Endothelial cell of umbilical vein (primary cell): ENCODE data around the gene SLC9A9.

Experiments
- CTCF ChIP-seq, 2 donors: IDR thresholded peaks; 1 replicate in 1 of 2; 2 replicates in 1 of 2; pipeline ENCODE4 v1.5.1; 2011; ENCODE audit warnings: low read length in 2 of 2, mild to moderate bottlenecking in 2 of 2, moderate library complexity in 2 of 2, control low read depth in 1 of 2, inconsistent platforms in 1 of 2, low read depth in 1 of 2; ENCODE audit not compliant: insufficient read depth in 1 of 2; ENCODE audit errors: extremely low read depth in 1 of 2
- POLR2A ChIP-seq: IDR thresholded peaks from 2 replicates; pipeline ENCODE4 v1.6.1; 2012; ENCODE audit warnings: low read depth, mild to moderate bottlenecking, control low read depth, low read length

GRCh38 chr3:143521803-143522202 is 326.5 kb downstream of the SLC9A9 start:
- no peak for TF ChIP-seq CTCF (IDR thresholded peaks at IDR 0.05; ENCODE audit: extremely low read depth in 1 of 2, insufficient read depth in 1 of 2, low read depth in 1 of 2, low read length in 2 of 2)
- no peak for TF ChIP-seq POLR2A
